Lower leg skin (tissue), 3 donors: ENCODE measurements around the gene LRSAM1.

ENCODE experiments used
- POLR2A ChIP-seq, 2 donors: fragments of 450-650 bp; IDR thresholded peaks; one replicate each; pipeline ENCODE4 v1.6.1; 2016 to 2017; ENCODE audit warnings: antibody characterized with exemption in 2 of 2, mild to moderate bottlenecking in 1 of 2, moderate library complexity in 1 of 2
- TF ChIP-seq, protein P1 (sequence below), 3 donors: fragments of 450-650 bp; IDR thresholded peaks; one replicate each; pipeline ENCODE4 v1.5.1; 2016; ENCODE audit warnings: antibody characterized with exemption in 3 of 3, mild to moderate bottlenecking in 3 of 3, moderate library complexity in 2 of 3

DNA sequence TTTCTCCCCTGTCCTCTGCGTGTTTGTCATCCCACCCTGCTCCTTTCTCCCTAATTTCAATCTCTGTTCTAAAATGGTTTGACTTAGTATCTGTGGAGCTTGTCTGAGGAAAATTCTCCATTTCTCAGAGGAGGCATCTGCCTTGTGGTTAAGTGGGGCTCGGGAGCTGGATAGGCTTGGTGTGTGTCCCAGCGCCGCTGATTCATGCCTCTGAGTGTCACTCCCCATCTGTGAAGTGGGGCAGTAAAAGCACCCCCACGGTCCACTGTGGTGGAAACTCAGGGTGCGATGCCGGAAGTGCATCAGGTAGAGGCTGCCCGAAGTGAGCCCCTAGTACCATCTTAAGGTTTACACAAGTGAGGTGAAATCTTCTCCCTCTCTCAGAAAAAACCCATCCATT, 37.6 kb downstream of the LRSAM1 start:
- no peak for TF ChIP-seq POLR2A (IDR thresholded peaks at IDR 0.05)
- TF ChIP-seq, protein P1, sequence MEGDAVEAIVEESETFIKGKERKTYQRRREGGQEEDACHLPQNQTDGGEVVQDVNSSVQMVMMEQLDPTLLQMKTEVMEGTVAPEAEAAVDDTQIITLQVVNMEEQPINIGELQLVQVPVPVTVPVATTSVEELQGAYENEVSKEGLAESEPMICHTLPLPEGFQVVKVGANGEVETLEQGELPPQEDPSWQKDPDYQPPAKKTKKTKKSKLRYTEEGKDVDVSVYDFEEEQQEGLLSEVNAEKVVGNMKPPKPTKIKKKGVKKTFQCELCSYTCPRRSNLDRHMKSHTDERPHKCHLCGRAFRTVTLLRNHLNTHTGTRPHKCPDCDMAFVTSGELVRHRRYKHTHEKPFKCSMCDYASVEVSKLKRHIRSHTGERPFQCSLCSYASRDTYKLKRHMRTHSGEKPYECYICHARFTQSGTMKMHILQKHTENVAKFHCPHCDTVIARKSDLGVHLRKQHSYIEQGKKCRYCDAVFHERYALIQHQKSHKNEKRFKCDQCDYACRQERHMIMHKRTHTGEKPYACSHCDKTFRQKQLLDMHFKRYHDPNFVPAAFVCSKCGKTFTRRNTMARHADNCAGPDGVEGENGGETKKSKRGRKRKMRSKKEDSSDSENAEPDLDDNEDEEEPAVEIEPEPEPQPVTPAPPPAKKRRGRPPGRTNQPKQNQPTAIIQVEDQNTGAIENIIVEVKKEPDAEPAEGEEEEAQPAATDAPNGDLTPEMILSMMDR (IDR thresholded peaks at IDR 0.05) = no peak
